ENCODE measurements around the gene IFITM5. TPM values are rescaled to one million over a fixed set of nuclear protein-coding genes. Genes with fewer than 3 reads are reported as not detected.

The IFITM5 gene
- total and polyA plus RNA-seq, 9 of the 15 experiments (the other 6 are each of a cell fraction or from before 2014, with no cell fraction given) = 0.19 TPM; not detected in 8

DNA sequence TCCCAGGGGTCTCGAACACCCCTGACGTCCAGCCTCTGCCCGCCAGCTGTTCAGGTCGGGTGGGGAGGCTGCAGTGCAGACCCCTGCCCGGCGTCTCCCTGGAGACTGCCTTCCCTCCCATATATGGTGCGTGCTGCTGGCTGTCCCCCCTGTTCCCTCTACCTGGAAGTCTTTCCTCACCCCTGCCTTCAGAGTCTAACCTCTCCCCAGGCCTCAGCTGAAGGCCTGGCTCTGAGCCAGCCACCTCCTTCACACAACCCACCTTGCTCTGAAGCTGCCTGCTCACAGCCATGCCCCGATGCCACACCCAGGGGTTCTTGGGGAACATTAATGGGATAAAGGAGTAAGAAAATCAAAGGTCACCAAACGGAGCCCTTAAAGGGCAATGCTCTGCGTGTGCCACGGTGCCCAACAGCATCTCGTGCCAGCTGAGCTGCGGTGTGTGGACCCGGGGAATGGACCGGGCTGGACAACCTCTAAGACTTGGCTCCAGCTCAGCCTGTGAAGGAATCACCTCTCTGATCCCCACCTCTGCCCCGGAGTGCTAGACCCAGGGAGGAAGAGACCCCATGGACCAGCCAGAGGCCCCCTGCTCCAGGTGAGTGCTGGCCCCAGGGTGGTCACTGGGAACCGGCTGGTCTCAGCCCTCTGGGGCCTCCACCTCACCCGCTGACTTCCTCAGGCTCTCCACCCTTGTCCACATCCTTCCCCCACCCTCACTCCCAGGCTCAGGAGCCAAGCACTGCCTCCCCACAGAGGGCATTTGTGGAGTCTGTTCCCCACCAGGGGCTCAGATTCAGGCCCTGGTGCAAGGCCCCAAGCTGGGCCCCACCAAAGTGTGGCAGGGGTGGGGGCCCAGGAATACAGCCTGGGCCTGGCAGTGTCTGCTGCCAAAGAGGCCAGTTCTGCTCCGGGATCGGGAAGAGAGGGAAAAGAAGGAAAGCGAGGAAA, 21.1 kb downstream of the IFITM5 start, which contains the start of gene NLRP6 (continued):
- TF ChIP-seq, protein P1, sequence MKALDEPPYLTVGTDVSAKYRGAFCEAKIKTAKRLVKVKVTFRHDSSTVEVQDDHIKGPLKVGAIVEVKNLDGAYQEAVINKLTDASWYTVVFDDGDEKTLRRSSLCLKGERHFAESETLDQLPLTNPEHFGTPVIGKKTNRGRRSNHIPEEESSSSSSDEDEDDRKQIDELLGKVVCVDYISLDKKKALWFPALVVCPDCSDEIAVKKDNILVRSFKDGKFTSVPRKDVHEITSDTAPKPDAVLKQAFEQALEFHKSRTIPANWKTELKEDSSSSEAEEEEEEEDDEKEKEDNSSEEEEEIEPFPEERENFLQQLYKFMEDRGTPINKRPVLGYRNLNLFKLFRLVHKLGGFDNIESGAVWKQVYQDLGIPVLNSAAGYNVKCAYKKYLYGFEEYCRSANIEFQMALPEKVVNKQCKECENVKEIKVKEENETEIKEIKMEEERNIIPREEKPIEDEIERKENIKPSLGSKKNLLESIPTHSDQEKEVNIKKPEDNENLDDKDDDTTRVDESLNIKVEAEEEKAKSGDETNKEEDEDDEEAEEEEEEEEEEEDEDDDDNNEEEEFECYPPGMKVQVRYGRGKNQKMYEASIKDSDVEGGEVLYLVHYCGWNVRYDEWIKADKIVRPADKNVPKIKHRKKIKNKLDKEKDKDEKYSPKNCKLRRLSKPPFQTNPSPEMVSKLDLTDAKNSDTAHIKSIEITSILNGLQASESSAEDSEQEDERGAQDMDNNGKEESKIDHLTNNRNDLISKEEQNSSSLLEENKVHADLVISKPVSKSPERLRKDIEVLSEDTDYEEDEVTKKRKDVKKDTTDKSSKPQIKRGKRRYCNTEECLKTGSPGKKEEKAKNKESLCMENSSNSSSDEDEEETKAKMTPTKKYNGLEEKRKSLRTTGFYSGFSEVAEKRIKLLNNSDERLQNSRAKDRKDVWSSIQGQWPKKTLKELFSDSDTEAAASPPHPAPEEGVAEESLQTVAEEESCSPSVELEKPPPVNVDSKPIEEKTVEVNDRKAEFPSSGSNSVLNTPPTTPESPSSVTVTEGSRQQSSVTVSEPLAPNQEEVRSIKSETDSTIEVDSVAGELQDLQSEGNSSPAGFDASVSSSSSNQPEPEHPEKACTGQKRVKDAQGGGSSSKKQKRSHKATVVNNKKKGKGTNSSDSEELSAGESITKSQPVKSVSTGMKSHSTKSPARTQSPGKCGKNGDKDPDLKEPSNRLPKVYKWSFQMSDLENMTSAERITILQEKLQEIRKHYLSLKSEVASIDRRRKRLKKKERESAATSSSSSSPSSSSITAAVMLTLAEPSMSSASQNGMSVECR (CRISPR knock-in tag; IDR thresholded peaks at IDR 0.05) = no peak
- TF ChIP-seq SNRNP70 (optimal IDR thresholded peaks at IDR 0.05; ENCODE audit: low read depth, low read length) (no peak), PRPF4 (IDR thresholded peaks at IDR 0.05; ENCODE audit: insufficient read depth, low read depth, low read length, poor library complexity, severe bottlenecking) (no peak), ZNF551 (CRISPR knock-in tag; IDR thresholded peaks at IDR 0.05) (no peak), POLR2G (IDR thresholded peaks at IDR 0.05; ENCODE audit: low read depth, low read length) (peak; percentile 45; the same call in 1 of the 2 replicates), HMGN3 (IDR thresholded peaks at IDR 0.05; ENCODE audit: borderline replicate concordance, extremely low read depth, insufficient read length, low read depth, low read length) (no peak), CCNT2 (IDR thresholded peaks at IDR 0.05; ENCODE audit: borderline replicate concordance, extremely low read depth, insufficient read length, low read depth, low read length) (no peak), EZH2 (IDR thresholded peaks at IDR 0.05; ENCODE audit: borderline replicate concordance, low read depth, low read length) (no peak), BCL6 (CRISPR knock-in tag; IDR thresholded peaks at IDR 0.05) (no peak), TFAM (CRISPR knock-in tag; conservative IDR thresholded peaks at IDR 0.05) (no peak), ARID1B (IDR thresholded peaks at IDR 0.05) (no peak), RBM14 (IDR thresholded peaks at IDR 0.05; ENCODE audit: borderline replicate concordance, insufficient read depth, low read depth, low read length) (no peak)
- TF ChIP-seq, protein P2, sequence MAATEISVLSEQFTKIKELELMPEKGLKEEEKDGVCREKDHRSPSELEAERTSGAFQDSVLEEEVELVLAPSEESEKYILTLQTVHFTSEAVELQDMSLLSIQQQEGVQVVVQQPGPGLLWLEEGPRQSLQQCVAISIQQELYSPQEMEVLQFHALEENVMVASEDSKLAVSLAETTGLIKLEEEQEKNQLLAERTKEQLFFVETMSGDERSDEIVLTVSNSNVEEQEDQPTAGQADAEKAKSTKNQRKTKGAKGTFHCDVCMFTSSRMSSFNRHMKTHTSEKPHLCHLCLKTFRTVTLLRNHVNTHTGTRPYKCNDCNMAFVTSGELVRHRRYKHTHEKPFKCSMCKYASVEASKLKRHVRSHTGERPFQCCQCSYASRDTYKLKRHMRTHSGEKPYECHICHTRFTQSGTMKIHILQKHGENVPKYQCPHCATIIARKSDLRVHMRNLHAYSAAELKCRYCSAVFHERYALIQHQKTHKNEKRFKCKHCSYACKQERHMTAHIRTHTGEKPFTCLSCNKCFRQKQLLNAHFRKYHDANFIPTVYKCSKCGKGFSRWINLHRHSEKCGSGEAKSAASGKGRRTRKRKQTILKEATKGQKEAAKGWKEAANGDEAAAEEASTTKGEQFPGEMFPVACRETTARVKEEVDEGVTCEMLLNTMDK (IDR thresholded peaks at IDR 0.05; ENCODE audit: borderline replicate concordance, insufficient read depth, low read depth, low read length, poor library complexity, severe bottlenecking) = no peak
- TF ChIP-seq, protein P3, sequence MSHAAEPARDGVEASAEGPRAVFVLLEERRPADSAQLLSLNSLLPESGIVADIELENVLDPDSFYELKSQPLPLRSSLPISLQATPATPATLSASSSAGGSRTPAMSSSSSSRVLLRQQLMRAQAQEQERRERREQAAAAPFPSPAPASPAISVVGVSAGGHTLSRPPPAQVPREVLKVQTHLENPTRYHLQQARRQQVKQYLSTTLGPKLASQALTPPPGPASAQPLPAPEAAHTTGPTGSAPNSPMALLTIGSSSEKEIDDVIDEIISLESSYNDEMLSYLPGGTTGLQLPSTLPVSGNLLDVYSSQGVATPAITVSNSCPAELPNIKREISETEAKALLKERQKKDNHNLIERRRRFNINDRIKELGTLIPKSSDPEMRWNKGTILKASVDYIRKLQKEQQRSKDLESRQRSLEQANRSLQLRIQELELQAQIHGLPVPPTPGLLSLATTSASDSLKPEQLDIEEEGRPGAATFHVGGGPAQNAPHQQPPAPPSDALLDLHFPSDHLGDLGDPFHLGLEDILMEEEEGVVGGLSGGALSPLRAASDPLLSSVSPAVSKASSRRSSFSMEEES (CRISPR knock-in tag; IDR thresholded peaks at IDR 0.05) = no peak
- TF ChIP-seq, protein P4, sequence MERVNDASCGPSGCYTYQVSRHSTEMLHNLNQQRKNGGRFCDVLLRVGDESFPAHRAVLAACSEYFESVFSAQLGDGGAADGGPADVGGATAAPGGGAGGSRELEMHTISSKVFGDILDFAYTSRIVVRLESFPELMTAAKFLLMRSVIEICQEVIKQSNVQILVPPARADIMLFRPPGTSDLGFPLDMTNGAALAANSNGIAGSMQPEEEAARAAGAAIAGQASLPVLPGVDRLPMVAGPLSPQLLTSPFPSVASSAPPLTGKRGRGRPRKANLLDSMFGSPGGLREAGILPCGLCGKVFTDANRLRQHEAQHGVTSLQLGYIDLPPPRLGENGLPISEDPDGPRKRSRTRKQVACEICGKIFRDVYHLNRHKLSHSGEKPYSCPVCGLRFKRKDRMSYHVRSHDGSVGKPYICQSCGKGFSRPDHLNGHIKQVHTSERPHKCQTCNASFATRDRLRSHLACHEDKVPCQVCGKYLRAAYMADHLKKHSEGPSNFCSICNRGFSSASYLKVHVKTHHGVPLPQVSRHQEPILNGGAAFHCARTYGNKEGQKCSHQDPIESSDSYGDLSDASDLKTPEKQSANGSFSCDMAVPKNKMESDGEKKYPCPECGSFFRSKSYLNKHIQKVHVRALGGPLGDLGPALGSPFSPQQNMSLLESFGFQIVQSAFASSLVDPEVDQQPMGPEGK (CRISPR knock-in tag; IDR thresholded peaks at IDR 0.05; ENCODE audit: borderline replicate concordance) = no peak

Measured in K562 (cell line).